AG08395 (cell line): ENCODE data around the gene LTA4H.

ENCODE experiments used
- DNase-seq: peaks from one replicate; pipeline ENCODE4 v3.0.0; 2012; ENCODE audit warnings: mixed read lengths, low spot score

LTA4H gene

DNA sequence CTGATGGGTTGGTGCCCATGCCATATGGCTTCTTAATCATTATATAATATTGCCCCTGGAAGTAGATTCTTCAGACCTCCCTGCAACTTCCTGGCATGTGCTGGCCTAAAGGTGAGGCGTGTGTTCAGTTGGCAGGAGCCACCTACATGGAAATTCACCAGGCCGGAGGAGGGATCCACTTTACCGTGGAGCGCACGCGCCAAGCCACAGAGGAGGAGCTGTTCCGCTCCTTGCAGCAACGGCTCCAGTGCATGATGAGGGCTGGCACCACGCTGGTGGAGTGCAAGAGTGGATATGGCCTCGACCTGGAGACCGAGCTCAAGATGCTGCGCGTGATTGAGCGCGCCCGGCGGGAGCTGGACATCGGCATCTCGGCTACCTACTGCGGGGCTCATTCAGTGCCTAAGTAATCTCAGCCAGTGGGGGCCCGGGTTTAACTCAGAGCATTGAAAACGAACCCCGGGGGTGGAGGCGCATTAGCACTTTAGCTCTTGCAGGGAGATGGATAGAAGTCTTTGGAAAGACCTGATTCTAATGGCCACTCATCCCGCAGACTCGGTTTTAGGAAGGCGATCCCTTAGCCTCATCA, 78.7 kb downstream of the LTA4H start:
- DNase-seq = no peak

DNA sequence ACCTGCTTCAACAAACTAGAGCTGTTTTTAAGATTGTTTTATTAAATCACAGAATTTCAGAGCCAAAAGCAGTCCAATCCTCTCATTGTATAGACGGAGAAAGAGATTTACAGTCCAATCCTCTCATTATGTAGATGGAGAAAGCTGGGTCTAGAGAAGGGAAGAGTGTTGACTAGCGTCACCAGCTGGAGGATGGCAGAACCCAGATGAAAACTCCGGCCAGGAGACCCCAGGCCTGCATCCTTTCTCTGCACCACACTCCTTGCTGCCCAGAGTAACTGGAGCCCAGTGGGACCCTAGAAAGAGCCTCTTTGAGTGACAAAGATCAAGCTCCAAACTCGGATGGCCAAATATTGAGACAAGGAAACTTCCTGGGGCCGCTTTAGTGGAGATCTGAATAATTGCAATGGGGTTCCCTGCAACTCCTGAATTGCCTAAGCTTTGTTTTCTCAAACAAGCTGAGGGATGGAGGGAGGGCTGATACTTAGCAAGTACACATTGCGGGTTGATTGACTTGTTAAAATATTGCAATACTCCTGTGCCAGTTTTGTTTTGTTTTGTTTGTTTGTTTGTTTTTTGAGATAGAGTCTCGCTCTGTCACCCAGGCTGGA, 79.7 kb downstream of the LTA4H start:
- no peak for DNase-seq

DNA sequence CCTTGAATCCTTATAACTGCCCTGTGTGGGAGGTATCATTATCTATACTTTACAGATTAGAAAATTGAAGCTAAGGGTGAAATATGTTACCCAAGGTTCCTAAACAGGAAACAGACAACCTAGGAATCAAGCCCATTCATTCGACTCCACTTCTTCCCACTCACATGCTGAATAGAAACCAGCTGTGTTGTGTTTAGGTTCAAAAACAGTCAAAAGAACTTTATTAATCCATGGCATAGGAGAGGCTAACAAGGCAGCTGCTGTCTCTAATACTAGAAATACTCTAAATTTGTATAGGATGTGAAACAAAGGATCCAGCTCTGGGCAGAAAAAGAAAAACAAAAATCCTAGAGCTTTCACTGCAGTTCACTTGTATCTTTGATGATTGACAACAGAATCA, 82.4 kb downstream of the LTA4H start:
- no peak for DNase-seq

DNA sequence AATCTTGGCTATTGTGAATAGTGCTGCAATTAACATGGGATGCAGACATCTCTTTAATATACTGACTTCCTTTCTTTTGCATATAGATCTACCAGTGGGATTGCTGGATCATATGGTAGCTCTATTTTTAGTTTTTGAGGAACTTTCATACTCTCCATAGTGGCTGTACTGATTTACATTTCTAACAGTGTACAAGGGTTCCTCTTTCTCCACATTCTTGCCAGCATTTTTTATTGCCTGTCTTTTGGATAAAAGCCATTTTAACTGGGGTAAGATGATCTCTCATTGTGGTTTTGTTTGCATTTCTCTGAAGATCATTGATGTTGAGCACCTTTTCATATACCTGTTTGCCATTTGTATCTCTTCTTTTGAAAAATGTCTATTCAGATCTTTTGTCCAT, 83.9 kb downstream of the LTA4H start:
- DNase-seq = no peak
